GM18909 (cell line): ENCODE measurements around the gene GK.
"Not testable (repeated sequence)": the region's sequence is repeated elsewhere in the genome, so short reads cannot be mapped to it uniquely, and the experiment has no call there.

ENCODE experiments used
- ATAC-seq: cut with Tn5 transposase; IDR thresholded peaks from one replicate; pipeline ENCODE4 v1.9.1; 2021; ENCODE audit warnings: mild to moderate bottlenecking; ENCODE audit not compliant: unreplicated experiment, poor library complexity

Gene GK

DNA sequence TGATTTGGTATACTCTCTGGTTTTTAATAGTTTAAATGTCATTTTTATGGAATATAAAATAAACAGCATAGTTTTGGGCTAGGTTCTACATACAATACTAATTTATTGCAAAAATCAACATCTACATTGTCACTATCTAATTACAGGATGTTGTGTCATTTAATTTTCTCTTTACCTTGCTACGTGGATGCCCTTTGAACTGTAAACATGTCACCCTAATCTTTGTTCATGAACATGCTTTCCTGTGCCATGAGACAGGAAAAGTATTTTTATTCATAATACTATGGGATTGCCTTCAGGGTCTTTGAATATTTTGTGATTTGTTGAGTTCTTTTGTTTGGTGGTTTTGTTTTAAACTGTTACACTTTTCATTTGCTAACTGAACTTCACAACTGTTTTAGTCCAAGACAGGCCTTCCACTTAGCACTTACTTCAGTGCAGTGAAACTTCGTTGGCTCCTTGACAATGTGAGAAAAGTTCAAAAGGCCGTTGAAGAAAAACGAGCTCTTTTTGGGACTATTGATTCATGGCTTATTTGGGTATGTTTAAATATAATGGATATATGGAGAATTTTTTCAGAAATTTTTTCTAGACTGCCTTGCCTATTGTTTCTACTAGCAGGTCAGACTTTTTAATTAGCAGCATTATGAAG is 40.9 kb downstream of the GK start:
- ATAC-seq, result no peak

- no peak for ATAC-seq
These were observed 49.5 kb downstream of the GK start for GRCh38 chrX:30702736-30703135.

GRCh38 chrX:30706216-30706775 is 53.1 kb downstream of the GK start:
- no peak for ATAC-seq

DNA sequence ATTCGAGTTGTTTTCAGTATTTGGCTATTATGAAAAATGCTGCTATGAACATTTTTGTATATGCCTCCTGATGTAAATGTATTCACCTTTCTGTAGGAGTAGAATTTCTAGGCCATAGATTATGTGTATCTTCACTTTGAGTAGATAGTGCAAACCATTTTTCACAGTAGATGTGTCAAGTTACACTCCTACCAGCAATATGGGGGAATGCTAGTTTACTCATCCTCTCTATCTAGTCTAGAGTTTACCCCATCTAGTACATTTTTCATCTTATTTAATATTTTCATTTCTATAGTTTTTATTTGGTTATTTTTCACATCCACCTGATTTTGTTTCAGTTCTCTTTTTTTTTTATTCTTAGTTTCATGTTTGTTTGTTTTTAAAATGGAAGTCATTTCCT is 59.0 kb downstream of the GK start:
- no peak for ATAC-seq

DNA sequence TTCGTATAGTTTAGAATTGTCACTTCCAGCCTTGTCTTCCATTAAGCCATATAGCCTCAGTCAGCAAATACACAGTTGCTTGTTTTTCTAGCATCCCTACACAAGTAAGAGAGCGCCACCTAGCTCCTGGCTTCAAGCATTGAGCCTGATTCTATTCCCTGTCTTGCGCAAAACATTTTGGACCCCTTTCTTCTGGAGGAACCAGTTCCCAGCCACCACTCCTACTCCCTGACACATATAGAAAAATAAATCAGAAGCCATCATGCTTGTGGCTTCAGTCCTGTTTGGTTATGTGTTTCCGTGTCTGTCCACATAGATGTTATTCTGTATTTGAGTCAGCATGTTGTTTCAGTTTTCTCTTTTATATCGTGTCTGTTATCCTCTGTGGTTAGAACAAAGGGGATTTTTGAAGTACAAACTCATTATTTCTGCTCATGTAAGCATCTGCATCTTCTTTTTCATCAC is 59.9 kb downstream of the GK start:
- ATAC-seq, result peak; percentile 97

DNA sequence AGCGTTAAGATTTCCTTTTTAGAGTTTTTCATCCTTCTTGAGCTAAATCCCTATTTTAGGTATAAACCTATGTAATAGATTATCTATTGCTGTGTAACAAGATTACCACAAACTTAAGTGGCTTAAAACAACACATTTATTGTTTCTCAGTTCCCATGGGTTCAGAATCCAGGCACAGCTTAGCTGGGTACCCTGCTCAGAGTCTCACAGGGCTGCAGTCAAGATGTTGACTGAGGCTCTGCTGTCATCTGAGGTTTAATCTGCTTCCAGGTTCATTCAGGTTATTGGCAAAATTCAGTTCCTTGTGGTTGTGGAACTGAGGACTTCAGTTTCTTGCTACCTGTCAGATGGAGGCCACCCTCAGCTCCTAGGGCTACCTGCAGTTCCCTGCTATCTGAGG is 60.9 kb downstream of the GK start:
- ATAC-seq, result peak; percentile 45

DNA sequence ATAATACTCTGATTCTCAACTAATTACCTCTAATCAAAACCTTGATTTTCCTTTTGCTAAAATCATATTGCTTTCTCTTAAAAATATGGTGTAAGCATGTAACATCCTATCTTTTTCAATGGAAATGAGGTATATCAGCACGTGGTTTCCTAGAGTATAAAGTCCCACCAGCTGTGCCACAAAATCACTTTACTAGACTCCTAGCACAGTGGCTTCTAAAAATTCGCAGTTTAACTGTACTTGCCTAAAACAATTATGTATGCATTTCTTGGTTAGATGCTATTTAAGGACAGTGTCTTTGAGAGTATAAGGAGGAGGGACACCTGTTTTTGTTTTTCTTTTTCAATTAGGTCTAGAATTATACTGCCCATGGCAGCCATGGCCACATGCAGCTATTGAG is 62.8 kb downstream of the GK start:
- no peak for ATAC-seq

DNA sequence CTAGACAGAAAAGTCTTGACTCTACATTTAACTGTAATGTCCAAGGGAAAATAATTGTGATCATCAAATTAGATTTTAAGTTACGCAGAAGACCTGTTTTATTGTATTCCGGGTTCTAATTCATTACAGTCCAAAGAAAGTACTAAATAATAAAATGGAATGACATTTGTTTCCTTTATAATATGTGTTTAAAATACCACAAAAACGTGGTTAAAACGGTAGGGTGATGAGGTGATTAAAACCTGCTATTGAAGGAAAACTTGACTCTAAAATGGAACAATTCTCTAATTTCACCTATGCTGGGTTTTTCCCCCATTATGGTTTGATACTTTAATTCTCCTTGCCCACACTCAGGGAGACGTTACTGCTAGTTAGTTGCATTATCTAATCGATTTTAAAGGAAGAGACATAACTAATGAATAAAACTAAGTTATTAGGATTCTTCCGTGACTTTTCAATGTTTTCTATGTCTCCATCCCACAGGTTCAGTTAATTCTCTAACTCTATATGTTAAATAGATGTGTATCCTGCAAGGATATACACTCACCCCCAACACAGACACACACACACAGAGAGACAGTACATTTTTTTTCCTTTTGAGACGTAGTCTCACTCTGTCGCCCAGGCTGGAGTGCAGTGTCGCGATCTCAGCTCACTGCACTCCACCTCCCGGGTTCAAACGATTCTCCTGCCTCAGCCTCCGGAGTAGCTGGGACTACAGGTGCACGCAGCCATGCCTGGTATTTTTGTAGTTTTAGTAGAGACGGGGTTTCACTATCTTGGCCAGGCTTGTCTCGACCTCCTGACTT is 80.8 kb downstream of the GK start:
- no peak for ATAC-seq

DNA sequence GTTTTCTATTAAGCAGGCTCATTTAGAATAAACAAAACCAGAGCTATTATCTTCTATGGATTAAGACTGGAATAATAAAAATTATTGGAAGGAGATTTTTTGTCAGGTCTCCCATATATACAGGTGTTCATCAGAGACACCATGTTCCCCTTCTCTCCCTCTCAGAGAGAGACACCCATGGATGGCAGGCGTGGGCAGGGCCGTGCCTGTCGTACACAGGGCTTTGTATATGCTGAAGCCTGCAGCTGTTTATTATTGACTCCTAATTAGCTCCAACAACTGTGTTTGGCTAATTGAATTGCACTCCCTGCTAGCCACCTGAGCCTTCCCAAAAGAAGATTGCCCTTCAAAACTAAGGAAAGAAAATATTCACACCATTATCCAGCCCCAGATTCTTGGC is 81.6 kb downstream of the GK start:
- no peak for ATAC-seq

DNA sequence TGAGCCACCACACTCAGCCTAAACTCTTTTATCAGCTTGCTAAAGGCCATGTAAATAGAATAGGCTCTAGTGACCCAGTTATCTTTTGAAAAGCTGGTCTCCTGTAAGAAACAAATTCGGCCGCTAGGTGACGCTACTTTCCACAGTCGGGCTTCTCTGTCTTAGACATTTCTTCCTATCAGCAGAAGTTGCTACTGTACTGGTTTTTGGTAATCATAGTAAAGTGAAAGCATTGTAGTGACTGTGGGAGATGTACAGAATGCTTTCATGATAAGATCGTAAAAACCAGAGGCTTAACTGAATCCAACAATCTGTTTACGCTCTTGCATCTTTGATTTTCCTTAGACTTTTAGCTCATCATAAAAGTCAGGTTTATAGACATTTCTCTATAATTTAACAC is 82.6 kb downstream of the GK start:
- peak; percentile 95 for ATAC-seq

DNA sequence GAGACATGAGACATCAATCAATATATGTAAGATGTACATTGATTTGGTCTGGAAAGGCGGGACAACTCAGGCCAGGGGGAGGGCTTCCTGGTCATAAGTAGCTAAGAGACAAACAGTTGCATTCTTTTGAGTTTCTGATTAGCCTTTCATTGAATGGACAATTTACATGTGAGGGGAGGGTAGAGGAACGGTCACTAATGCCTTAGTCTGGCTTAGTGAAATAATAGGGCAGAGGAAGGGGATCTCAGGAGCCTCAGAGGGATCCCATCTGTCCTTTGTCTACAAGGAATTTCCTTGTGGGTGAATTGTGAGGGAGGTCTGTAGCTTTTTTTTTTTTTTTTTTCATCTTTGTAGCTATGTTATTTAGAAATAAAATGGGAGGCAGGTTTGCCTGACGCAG is 88.3 kb downstream of the GK start:
- ATAC-seq, result no peak

GRCh38 chrX:30748342-30748960 is 95.2 kb downstream of the GK start:
- no peak for ATAC-seq

DNA sequence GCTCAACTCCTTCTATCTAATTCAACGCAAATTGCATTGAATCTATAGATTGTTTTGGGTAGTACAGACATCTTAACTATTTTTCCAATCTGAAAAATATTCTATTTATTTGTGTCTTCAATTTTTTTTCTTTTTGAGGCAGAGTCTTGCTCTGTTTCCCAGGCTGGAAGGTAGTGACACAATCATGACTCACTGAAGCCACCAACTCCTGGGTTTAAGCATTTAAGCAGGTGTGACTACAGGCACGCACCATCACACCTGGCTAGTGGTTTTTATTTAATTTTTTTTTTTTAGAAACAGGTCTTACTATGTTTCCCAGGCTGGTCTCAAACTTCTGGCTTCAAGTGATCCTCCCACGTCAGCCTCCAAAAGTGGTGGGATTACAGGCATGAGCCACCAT is 98.3 kb downstream of the GK start:
- ATAC-seq, result no peak

GRCh38 chrX:30762755-30763154 is 109.5 kb downstream of the GK start:
- no peak for ATAC-seq

DNA sequence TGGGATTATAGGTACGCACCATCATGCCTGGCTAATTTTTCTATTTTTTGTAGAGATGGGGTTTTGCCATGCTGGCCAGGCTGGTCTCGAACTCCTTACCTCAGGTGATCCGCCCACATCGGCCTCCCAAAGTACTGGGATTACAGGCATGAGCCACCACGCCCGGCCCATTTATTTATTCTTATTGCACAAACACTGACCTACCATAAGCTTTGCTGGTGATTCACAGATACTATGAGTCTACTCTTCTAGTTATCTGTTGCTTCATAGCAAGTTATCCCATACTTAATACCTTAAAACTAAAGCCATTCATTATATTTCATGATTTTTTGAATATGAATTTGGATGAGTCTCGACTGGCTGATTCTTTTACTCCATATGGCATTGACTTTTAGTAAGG is 120.5 kb downstream of the GK start:
- ATAC-seq, result not testable (repeated sequence)

- ATAC-seq, result no peak
These were observed 124.4 kb downstream of the GK start for GRCh38 chrX:30777575-30777974.

DNA sequence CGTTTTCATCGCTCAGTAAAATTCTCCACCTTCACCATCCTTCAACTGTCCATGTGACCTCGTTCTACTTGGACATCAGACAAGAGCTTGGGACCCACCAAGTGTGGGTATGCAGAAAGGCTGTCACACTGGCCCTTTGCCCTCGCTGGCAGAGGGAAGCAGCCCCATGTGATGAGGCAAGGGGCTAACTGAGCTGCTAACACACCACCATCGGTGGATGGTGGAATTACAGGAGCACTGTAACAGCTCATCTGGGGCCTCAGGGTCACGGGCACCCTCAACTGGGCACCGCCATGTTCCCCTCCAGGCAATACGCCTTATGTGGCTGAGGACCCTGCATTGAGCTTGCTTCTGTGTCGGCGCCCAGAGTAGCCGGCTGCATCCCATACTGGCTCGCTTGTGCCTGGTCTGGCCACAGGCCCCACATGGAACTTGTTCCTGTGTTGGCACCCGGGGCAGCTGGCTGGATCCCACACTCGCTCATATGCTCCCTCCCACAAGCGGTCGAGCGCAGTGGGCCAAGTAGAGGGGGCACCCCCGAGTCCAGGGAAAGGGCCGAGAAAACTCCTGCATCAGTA is 126.3 kb downstream of the GK start:
- ATAC-seq, result no peak
